NCI-H446 treated with DMSO at 0.1 percent for 48 hours (cell line): ENCODE data around the gene ADCY1.

ENCODE experiments used
- DNase-seq: peaks from one replicate; lab custom pipeline; 2025; lab: John Stamatoyannopoulos, UW

Gene ADCY1

GRCh38 chr7:45624392-45624760 is 50.2 kb downstream of the ADCY1 start:
- no peak for DNase-seq

- no peak for DNase-seq
These were observed 50.9 kb downstream of the ADCY1 start for GRCh38 chr7:45625067-45625466.

- DNase-seq, result no peak
These were observed 51.7 kb downstream of the ADCY1 start for GRCh38 chr7:45625714-45626440.

- no peak for DNase-seq
These were observed 52.6 kb downstream of the ADCY1 start for GRCh38 chr7:45626441-45627430.

GRCh38 chr7:45627691-45628456 is 53.7 kb downstream of the ADCY1 start:
- no peak for DNase-seq

GRCh38 chr7:45631569-45631968 is 57.4 kb downstream of the ADCY1 start:
- DNase-seq, result no peak

GRCh38 chr7:45636733-45637132 is 62.6 kb downstream of the ADCY1 start:
- DNase-seq, result no peak

- DNase-seq, result no peak
These were observed 64.7 kb downstream of the ADCY1 start for GRCh38 chr7:45638916-45639315.

GRCh38 chr7:45642044-45642443 is 67.9 kb downstream of the ADCY1 start:
- DNase-seq, result no peak

GRCh38 chr7:45643630-45644029 is 69.5 kb downstream of the ADCY1 start:
- no peak for DNase-seq

- DNase-seq, result no peak
These were observed 70.1 kb downstream of the ADCY1 start for GRCh38 chr7:45644237-45644636.

- no peak for DNase-seq
These were observed 71.2 kb downstream of the ADCY1 start for GRCh38 chr7:45645141-45645969.

- no peak for DNase-seq
These were observed 72.1 kb downstream of the ADCY1 start for GRCh38 chr7:45646207-45646821.

GRCh38 chr7:45646996-45647825 is 73.0 kb downstream of the ADCY1 start:
- no peak for DNase-seq

- DNase-seq, result no peak
These were observed 74.0 kb downstream of the ADCY1 start for GRCh38 chr7:45647967-45648670.

- DNase-seq, result no peak
These were observed 74.5 kb downstream of the ADCY1 start for GRCh38 chr7:45648671-45648995.

GRCh38 chr7:45649560-45650346 is 75.6 kb downstream of the ADCY1 start:
- DNase-seq, result no peak
